ENCODE results near the gene NUBPL.

NUBPL gene, protein sequence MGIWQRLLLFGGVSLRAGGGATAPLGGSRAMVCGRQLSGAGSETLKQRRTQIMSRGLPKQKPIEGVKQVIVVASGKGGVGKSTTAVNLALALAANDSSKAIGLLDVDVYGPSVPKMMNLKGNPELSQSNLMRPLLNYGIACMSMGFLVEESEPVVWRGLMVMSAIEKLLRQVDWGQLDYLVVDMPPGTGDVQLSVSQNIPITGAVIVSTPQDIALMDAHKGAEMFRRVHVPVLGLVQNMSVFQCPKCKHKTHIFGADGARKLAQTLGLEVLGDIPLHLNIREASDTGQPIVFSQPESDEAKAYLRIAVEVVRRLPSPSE

DNA sequence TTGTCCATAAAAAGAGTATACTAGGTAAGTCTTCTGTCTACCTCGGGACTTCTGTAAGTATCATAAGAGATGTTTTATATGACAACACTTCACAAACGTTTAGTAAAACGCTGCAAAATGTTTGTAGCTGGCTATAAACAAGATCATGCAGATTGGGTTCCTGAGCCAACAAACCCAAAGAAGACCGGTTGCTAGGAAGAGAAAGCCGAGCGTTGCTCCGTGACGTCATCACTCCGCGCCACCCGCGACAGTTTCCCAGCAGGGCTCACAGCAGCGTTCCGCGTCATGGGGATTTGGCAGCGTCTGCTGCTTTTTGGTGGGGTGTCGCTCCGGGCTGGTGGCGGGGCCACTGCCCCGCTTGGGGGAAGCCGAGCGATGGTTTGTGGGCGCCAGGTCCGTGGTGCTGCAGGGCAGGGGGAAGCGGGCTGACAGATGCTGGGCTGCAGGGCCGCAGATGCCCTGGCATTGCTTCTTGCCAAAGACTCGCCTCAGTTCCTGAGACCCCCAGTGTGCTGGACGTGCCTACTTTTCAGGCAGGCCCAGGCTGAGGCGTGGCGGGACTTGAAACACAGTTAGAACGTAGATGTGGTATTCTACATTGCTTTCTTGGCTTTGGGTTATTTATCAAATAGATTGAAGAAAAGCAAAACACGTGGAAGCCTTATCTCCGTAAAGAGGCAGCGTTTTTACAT is at the start of gene NUBPL:
TSS of gene NUBPL (plus strand) at position 250 of the 692 bp plus-strand sequence. CDS start at position 286, 36 bp downstream.
- DNase-seq (ENCODE audit: low read depth), result peak; percentile 82

DNA sequence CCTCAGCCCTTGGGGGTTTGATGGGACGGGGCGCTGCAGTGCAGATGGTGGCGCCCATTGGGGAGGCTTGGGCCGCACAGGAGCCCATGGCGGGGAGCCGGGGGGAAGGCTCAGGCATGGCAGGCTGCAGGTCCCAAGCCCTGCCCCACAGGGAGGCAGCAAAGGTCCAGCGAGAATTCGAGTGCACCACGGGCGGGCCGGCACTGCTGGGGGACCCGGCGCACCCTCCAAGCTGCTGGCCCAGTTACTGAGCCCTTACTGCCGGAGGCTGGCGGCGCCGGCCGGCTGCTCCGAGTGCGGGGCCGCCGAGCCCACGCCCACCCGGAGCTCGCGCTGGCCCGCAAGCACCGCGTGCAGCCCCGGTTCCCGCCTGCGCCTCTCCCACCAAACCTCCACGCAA is 34.1 kb upstream of the NUBPL start:
- no peak for DNase-seq (ENCODE audit: low read depth)

DNA sequence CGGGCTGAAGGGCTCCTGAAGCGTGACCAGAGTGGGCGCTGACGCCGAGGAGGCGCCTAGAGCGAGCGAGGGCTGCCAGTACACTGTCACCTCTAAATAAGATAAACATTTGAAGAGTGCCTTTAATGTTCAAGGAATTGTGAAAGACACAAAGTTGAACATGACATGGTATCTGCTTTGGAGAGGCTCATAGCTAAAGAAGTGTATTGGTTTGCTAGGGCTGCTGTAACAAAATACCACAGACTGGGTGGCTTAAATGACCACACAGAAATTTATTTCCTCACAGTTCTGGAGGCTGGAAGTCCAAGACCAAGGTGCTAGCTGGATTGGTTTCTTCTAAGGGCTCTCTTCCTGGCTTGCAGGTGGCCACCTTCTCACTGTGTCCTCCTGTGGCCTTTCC is 33.7 kb upstream of the NUBPL start:
- DNase-seq (ENCODE audit: low read depth), result no peak

DNA sequence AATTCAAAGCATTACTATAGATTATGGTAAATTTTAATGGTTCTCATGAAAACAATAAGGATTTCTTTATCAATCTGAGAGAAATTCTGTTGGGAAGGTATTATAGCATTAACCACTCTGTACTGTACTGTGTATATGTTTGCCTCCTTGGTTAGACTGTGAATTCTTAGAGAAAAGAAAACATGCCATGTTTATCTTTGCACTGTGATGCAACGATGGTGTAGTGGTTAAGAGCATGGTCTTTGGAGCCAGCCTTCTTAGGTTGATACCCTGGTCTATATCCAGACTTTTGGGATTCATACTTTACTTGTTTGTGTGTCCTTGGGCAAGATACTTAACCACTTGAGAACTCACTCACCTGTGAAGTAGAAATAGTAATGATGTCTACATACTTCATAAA is 32.2 kb upstream of the NUBPL start:
- DNase-seq (ENCODE audit: low read depth), result no peak

DNA sequence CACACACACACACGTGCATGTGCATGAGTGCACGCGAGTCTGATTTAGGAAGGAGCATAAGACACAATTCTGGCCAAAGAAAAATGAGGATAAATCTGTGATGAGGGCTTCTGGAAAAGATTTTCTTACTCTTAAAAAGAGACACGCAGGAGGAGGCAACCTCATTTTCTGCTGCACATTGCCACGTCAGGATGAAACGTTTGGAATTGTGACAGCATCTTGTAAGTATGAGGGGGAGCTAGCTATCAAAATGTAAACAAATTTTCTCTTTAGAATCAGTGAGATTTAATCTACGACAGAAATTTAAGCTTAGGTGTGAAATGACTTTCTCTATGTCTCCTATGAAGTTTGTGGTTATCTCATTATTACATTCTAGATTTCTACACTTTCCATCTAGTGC is 31.1 kb upstream of the NUBPL start:
- no peak for DNase-seq (ENCODE audit: low read depth)

DNA sequence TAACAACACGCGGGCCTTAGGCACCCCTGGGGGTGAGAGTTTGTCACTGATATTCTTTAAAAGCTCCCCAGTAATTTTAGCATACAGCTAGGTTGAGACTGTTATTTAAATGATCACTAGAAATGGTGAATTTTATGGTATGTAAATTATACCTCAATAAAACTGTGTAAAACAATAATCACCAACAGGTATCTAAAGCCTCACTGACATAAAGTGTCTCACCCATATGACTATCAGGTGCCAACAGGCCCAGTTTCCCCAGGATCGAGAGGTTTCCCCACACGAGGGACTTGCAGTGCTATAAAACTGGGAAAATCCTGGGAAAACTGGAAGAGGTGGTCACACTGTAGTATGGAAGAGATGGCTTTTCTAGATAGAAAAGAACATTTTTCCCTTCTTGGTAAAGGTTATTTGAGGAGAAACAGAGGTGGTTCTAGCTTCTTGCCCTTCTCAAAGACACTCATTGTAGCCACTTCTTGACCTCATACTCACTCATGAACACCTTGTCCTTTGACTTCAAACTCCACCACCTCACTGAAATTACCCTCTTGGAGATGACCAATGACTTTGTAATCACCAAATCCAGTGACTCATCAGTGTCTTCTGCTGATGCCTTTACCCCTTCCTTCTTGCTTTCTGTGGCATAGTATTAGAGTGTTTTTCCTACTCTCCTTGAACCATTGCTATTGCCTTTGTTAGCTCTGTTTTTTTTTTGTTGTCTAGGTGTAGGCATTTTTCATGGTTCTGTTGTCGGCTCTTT is 24.8 kb upstream of the NUBPL start:
- DNase-seq (ENCODE audit: low read depth), result no peak

DNA sequence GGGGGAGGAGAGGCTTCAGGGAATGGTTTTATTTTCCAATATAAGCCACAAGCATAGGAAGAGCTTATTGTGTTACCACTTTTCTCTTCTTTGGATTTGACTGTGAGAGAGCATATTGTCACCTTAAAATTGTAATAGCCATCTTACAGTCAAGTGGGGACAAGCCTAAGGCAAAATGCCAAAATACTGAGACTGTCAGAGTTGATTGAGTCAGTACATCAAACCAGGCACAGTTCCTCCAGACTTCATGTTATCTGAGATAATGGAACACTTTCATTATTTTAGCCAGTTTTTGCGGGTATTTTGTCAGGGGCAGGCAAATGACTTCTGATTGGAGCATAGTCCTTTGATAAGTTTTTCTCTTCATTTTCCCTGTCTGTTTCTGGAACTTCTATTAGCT is 19.5 kb upstream of the NUBPL start:
- DNase-seq (ENCODE audit: low read depth), result no peak

DNA sequence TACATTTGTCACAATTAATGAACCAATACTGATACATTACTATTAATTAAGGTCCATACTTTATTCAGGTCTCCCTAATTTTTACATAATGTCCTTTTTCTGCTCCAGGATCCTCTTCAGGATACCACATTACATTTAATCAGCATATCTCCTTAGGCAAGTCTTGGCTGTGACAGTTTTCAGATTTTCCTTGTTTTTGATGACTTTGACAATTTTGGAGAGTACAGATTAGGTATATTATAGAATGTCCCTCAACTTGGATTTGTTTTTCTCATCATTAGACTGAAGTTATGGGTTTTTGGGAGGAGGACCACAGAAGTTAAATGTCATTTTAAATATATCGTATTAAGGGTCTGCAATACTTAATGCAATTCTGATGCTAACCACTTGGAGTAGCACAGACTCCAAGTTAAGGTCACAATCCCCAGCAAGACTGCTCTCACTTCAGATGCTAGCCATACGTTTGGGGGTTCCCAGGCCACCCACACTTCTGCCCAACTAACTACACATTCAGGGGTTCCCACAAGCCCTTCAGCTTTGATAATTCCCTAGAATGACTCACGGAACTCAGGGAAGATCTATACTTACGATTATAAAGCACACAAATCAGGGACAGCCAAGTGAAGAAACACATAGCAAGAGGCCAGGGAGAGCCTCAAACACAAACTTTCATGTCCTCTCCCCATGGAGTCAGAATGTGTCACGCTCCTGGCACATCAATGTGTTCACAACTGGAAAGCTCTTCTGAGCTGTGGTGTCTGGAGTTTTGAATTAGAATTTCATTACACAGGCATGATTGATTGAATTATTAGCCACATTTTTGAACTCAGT is 17.0 kb upstream of the NUBPL start:
- no peak for DNase-seq (ENCODE audit: low read depth)

DNA sequence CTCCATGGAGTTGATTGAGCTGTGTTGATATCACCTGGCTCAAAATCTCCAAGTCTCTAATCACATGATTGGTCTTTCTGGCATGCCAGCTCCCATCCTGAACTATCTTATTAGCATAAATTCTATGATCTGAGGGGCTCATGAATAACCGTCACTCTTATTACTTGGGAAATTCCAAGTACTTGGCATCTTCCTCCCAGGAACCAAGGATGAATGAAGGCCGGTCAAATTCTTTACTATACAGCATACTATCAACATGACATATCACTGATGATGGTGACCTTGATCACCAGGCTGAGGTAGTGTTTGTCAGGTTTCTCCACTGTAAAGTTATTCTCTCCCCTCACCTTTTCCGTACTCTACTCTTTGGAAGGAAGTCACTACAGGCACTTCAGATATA is 16.4 kb upstream of the NUBPL start:
- no peak for DNase-seq (ENCODE audit: low read depth)

DNA sequence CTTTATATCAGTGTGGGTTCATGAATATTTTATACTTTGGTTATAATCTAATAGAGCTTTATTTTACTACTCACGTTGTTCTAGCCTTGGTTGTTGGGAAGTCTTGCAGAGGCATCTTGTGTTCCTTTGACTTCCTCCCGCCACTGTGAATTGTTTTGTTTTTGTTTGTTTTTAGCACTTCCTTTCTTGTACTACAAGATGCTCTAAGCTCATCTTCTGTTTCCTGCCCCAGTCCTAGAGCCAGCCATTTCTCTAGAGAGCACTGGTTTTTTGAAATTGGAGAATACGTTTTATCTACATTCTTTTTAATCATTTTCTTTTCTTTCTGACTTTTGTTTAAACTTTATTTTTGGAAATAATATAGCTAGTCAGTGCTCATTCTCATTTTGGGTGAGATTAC is 15.9 kb upstream of the NUBPL start:
- no peak for DNase-seq (ENCODE audit: low read depth)

DNA sequence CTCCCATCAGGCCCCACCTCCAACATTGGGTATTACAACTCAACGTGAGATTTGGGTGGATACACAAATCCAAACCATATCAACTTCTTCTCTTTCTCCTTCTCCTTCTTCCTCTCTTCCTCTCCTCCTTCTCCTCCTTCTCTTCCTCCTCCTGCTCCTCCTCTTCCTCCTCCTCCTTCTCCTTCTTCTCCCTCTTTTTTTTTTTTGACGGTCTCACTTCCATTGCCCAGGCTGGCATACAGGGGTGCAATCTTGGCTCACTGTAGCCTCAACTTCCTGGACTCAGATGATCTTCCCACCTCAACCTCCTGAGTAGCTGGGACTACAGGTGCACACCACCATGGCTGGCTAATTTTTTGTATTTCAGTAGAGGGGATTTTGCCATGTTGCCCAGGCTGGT is 11.4 kb upstream of the NUBPL start:
- DNase-seq (ENCODE audit: low read depth), result no peak

DNA sequence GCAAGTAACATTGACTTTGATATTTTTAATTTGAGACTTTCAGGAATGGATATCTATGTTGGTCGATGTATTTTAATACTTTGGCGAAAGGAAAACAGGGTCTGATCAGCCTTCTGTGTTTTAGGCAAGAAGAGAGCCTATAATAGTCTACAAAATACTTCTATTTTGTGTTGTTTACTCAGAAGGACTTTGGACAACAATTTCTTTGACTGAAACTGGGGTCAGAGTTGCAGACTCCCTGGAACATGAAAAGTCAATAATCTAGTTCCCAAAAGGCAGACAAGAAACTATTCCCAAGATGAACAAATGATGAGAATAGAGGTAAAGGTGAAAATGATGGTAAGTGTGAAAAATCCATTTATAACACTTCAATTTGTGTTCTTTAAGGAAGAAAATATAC is 10.6 kb upstream of the NUBPL start:
- no peak for DNase-seq (ENCODE audit: low read depth)

DNA sequence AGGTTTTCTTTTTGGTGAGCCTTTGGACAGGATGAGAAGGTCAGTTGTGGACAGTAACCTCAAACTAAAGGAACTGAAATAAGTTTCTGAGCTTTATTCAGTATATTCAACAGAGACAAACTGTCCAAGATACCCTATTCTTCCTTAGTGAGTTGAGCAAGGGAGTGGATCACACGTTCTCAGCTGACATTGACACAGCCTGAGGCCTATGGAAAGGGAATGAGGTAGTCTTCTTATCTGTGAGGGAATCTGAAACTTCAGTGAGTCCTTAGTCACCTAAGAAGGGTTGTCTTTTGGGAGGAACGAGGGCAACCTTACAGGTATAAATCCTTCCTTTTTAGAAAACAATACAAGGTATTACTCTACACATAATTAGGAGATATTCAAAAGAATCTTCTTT is 5.0 kb upstream of the NUBPL start:
- DNase-seq (ENCODE audit: low read depth), result no peak

DNA sequence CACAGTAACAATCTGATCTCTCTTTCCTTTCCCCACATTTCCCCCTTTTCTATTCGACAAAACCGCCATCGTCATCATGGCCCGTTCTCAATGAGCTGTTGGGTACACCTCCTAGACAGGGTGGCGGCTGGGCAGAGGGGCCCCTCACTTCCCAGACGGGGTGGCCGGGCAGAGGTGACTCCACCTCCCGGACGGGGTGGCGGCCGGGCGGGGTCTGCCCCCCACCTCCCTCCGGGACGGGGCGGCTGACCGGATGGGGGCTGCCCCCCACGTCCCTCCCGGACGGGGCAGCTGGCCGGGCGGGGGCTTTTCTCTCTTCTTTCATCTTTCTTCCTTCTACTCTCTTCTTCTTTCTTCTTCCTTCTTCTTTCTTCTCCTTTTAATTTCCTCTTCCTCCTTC is 1.3 kb upstream of the NUBPL start:
- no peak for DNase-seq (ENCODE audit: low read depth)

DNA sequence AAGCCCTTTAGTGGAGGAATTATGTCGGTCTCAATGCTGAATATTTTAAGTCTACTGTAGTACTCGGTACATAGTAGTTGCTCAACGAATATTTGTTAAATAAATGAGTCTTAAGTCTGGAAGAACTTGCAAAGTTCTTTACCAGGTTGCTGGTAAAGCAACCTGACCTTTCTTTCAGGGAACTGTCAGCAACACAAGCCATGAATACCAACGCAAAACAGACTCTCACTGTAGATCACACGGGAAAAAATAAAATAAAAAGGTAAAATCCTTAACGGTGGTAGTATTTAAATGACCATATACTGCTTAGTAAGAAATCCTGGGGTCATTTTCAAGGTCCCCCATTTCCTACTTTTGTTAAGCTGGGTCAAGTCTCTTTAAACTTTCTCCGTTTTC is 447 bp upstream of the NUBPL start:
- no peak for DNase-seq (ENCODE audit: low read depth)

DNA sequence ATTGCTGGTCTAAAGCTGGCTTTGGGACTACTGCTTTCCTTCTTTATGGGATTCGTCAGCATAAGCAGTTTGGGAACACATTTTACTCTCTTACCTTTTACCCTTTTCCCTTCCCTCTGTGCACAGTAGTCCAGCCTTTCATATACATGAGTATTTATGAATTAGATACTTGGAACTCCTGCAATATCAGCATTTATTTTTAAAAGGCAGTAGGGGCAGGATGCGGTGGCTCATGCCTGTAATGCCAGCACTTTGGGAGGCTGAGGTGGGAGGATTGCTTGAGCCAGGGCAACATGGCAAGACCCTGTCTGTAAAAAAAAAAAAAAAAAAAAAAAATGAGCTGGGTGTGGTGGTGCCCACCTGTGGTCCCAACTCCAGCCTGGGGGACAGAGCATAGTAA is 3.0 kb downstream of the NUBPL start:
- no peak for DNase-seq (ENCODE audit: low read depth)

DNA sequence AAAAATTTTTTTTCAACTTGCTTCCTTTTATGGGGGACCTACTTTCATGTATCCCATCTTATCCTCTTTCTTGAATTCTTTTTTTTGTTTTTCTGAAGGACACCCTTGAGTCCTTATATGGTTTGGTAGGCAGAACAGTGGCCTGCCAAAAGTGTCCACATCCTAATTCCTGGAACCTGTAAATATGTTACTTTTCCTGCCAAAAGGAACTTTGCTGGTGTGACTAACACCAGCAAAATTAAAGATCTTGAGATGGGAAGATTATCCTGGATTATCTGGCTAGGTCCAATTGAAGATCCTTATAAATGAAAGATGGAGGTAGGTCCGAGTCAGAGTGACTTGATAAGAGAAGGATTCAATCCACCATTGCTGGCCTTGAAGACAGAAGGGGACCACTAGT is 5.3 kb downstream of the NUBPL start:
- DNase-seq (ENCODE audit: low read depth), result no peak

DNA sequence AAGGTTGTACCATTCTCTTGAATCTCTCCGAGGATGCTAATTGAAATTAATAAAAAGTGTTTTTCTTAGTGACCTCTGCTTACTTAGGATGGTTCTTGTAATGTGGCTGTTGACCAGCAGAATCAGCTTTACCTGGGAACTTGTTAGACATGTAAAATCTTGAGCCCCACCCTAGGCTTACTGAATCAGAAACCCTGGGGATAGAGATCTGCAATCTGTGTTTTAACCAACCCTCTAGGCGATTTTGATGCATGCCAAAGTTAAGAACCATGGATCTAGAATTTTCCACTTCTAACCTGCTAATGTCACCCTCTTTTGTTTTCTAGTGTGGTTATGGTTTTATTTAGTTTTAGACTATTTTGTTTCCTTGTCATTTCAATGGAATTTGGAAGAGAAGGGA is 6.5 kb downstream of the NUBPL start:
- DNase-seq (ENCODE audit: low read depth), result no peak

DNA sequence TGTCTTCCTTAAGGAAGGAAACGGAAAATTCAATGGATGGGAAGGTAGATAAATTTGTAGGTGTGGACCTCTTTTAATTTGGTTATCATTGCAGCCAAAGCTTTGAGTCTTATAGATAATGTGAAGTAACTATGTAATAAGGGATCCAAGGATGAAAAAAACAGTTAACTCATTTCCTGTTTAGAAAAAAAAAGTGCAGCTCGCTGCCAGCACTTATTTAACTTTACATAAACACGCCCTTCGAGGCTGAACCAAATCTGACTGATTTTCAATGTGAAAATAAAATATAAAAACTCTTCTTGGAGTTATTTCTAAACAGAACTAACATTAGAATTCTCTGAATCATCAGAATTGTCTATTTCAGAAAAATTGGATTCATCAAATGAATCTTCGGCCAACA is 7.0 kb downstream of the NUBPL start:
- no peak for DNase-seq (ENCODE audit: low read depth)

DNA sequence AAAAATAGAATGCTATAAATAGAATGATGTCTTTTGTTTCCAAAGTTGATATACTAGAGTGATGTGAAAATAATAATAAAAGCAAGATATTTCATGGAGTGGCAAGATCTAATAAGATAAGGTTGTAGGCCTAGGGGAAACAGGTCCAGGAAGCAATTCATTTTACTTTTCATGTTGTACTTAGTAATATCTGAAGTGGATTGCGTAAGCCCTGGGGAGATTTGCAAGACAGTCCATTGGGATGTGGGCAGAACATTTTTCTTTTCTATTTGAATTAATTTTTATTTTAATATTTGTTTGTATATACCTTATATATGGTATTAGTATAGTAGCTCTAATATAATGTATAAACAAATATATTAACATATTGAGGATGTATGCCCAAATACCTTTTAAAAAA is 7.5 kb downstream of the NUBPL start:
- DNase-seq (ENCODE audit: low read depth), result no peak

DNA sequence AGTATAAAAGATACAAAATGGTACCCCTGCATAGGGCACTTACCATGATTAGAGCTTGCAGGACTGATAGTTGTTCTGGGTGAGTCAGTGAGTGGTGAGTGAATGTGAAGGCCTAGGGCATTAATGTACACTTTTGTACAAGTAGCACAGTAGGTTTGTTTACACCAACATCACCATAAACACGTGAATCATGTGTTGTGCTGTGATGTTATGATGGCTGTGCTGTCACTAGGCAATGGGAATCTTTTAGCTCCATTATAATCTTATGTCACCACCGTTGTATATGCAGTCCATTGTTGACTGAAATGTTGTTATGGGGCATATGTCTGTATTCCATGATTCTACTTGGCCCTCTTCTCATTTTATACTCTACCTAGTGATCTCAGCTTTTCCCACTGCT is 11.8 kb downstream of the NUBPL start:
- no peak for DNase-seq (ENCODE audit: low read depth)

DNA sequence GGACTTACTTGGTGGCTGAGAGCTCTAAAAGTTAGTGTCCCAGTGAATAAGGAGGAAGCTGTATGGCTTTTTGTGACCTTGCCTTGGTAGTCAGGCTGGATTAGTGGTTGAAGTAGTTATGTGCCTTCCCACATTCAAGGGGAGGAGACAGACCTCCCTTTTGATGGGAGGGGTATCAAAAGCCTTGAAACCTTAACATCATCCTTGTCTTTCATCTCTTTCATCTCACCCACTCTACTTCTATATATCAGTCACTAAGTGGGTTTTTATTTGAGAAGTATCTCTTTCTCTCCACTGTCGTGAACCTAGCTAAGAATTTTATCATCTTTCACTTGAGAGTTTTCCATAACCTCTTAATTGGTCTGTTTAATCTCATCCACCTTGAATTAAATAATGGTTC is 15.7 kb downstream of the NUBPL start:
- DNase-seq (ENCODE audit: low read depth), result no peak

Measured in non-pigmented ciliary epithelial cell (primary cell).